A549 (cell line): ENCODE results near the gene TMEM125. TPM values are rescaled to one million over a fixed set of nuclear protein-coding genes. Genes with fewer than 3 reads are reported as not detected.

Experiments
- ATAC-seq, 2 experiments: fragments of 200-7000 bp in 1 of 2; fragments of >200 bp in 1 of 2; cut with Nextera tagmentation in 1 of 2; cut with Tn5 transposase in 1 of 2; 3 replicates each; pipeline versions ENCODE4 v1.8.0 to v1.9.1; 2018 to 2020; ENCODE audit warnings: mild to moderate bottlenecking in 1 of 2, moderate library complexity in 1 of 2
- CTCF ChIA-PET: fragments of 300-600 bp; sonication (Branson Sonifier 250); formaldehyde crosslinking; extraction: SDS; loops from one replicate; lab custom pipeline; 2021; ENCODE audit warnings: antibody characterized with exemption, inconsistent platforms; lab: Yijun Ruan, JAX
- POLR2A ChIA-PET: fragments of 350-600 bp; formaldehyde crosslinking; extraction: SDS; loops from one replicate; lab custom pipeline; 2021; ENCODE audit warnings: antibody characterized with exemption, inconsistent platforms; lab: Yijun Ruan, JAX
- DNase-seq, 2 experiments: peaks; one replicate each; pipeline versions ENCODE4 v3.0.0 to v3.0.0-alpha.2; 2011 to 2016; ENCODE audit warnings: low read depth in 1 of 2, low spot score in 1 of 2
- FAIRE-seq: peaks from 2 replicates; lab custom pipeline; 2011; peaks lifted over from hg19 to GRCh38; lab: Jason Lieb, UNC
- H3K27ac ChIP-seq, 2 experiments: fragments of >200 bp; sonication (Bioruptor Twin); formaldehyde crosslinking; 3 replicates each; pipeline ENCODE4 v1.5.1; 2016 to 2017
- H3K4me1 ChIP-seq: fragments of >200 bp; sonication (Bioruptor Twin); formaldehyde crosslinking; 3 replicates; pipeline ENCODE4 v1.6.1; 2016
- H3K4me2 ChIP-seq: fragments of >200 bp; sonication (Bioruptor Twin); formaldehyde crosslinking; 3 replicates; pipeline ENCODE4 v1.6.1; 2016
- H3K4me3 ChIP-seq: fragments of >200 bp; sonication (Bioruptor Twin); formaldehyde crosslinking; 3 replicates; pipeline ENCODE4 v1.5.1; 2016
- H3K9me3 ChIP-seq: fragments of >200 bp; sonication (Bioruptor Twin); formaldehyde crosslinking; 3 replicates; pipeline ENCODE4 v1.6.1; 2016
- ATOH8 ChIP-seq: fragments of 250-450 bp; sonication (Bioruptor Pico); IDR thresholded peaks from 2 replicates; pipeline ENCODE4 v1.5.0; 2020; ENCODE audit warnings: low read depth, mild to moderate bottlenecking, moderate library complexity
- BCL3 ChIP-seq: fragments of >200 bp; sonication (Bioruptor Twin); formaldehyde crosslinking; IDR thresholded peaks from 3 replicates; pipeline ENCODE4 v1.6.1; 2016
- BHLHE40 ChIP-seq: IDR thresholded peaks from 2 replicates; pipeline ENCODE4 v1.6.1; 2012; ENCODE audit warnings: low read depth, low read length, inconsistent platforms
- CEBPB ChIP-seq, 2 experiments: fragments of >200 bp in 1 of 2; sonication (Bioruptor Twin) in 1 of 2; formaldehyde crosslinking in 1 of 2; IDR thresholded peaks; 2 replicates each; pipeline ENCODE4 v1.6.1; 2012 to 2016
- CHD2 ChIP-seq: fragments of 150-350 bp; IDR thresholded peaks from 2 replicates; pipeline ENCODE4 v1.6.1; 2014; ENCODE audit warnings: low read length; ENCODE audit not compliant: partially characterized antibody
- EHMT2 ChIP-seq: fragments of 200-600 bp; sonication (generic); IDR thresholded peaks from 2 replicates; pipeline ENCODE4 v1.6.1; 2016; ENCODE audit warnings: antibody characterized with exemption, low read depth, mild to moderate bottlenecking, moderate library complexity
- FOSB ChIP-seq: fragments of 250-450 bp; sonication (Bioruptor Pico); IDR thresholded peaks from 2 replicates; pipeline ENCODE4 v1.5.0; 2020; ENCODE audit warnings: mild to moderate bottlenecking, moderate library complexity
- FOSL2 ChIP-seq, 2 experiments: fragments of 450-650 bp in 1 of 2; fragments of >200 bp in 1 of 2; sonication (Bioruptor Twin) in 1 of 2; formaldehyde crosslinking; IDR thresholded peaks; 2 replicates each; pipeline versions ENCODE4 v1.5.0 to v1.6.1; 2016 to 2020; ENCODE audit warnings: mild to moderate bottlenecking in 1 of 2, moderate library complexity in 1 of 2
- FOXS1 ChIP-seq: fragments of 250-450 bp; sonication (Bioruptor Pico); IDR thresholded peaks from 2 replicates; pipeline ENCODE4 v1.5.0; 2020; ENCODE audit warnings: mild to moderate bottlenecking, moderate library complexity
- HEYL ChIP-seq: fragments of 250-450 bp; sonication (Bioruptor Pico); IDR thresholded peaks from 2 replicates; pipeline ENCODE4 v1.8.0; 2021; ENCODE audit warnings: mild to moderate bottlenecking, moderate library complexity
- HMGXB4 ChIP-seq: fragments of 250-450 bp; sonication (Bioruptor Pico); IDR thresholded peaks from 2 replicates; pipeline ENCODE4 v1.5.0; 2021; ENCODE audit warnings: mild to moderate bottlenecking, moderate library complexity, borderline replicate concordance
- HOXA7 ChIP-seq: fragments of 250-450 bp; sonication (Bioruptor Pico); IDR thresholded peaks from 2 replicates; pipeline ENCODE4 v1.5.0; 2020; ENCODE audit warnings: mild to moderate bottlenecking, moderate library complexity
- JUN ChIP-seq, 2 experiments: fragments of >200 bp; sonication (Bioruptor Twin); formaldehyde crosslinking; IDR thresholded peaks; 2 replicates in 1 of 2; 3 replicates in 1 of 2; pipeline ENCODE4 v1.6.1; 2016 to 2017
- JUNB ChIP-seq: fragments of >200 bp; sonication (Bioruptor Twin); formaldehyde crosslinking; IDR thresholded peaks from 2 replicates; pipeline ENCODE4 v1.6.1; 2016
- MAZ ChIP-seq: fragments of 150-350 bp; IDR thresholded peaks from 2 replicates; pipeline ENCODE4 v1.6.1; 2014; ENCODE audit warnings: antibody characterized with exemption, low read depth, low read length, borderline replicate concordance
- NFE2L2 ChIP-seq: fragments of 150-350 bp; conservative IDR thresholded peaks from 2 replicates; pipeline ENCODE4 v1.6.1; 2014; ENCODE audit warnings: low read length
- NPAS2 ChIP-seq: fragments of 250-450 bp; sonication (Bioruptor Pico); IDR thresholded peaks from 2 replicates; pipeline ENCODE4 v1.8.0; 2022; ENCODE audit warnings: mild to moderate bottlenecking, moderate library complexity, borderline replicate concordance
- NR3C1 ChIP-seq: fragments of >200 bp; sonication (Bioruptor Twin); formaldehyde crosslinking; IDR thresholded peaks from 3 replicates; pipeline ENCODE4 v1.6.1; 2017
- PHF8 ChIP-seq: fragments of 200-600 bp; sonication (generic); IDR thresholded peaks from 2 replicates; pipeline ENCODE4 v1.6.1; 2016; ENCODE audit warnings: low read depth, mild to moderate bottlenecking, antibody characterized with exemption, moderate library complexity, borderline replicate concordance
- POLR2AphosphoS2 ChIP-seq: conservative IDR thresholded peaks from 2 replicates; pipeline ENCODE4 v1.6.1; 2012; ENCODE audit warnings: low read length, improper control_type of control experiment, inconsistent platforms
- RCOR1 ChIP-seq: fragments of 150-350 bp; IDR thresholded peaks from 2 replicates; pipeline ENCODE4 v1.6.1; 2014; ENCODE audit warnings: antibody characterized with exemption, low read length, low read depth
- SMC3 ChIP-seq: fragments of >200 bp; sonication (Bioruptor Twin); formaldehyde crosslinking; IDR thresholded peaks from 3 replicates; pipeline ENCODE4 v1.6.1; 2018; ENCODE audit warnings: inconsistent platforms
- SREBF2 ChIP-seq: fragments of 450-650 bp; IDR thresholded peaks from 2 replicates; pipeline ENCODE4 v1.6.1; 2014; ENCODE audit warnings: mild to moderate bottlenecking, moderate library complexity
- TP53 ChIP-seq: fragments of 250-450 bp; sonication (Bioruptor Pico); IDR thresholded peaks from 2 replicates; pipeline ENCODE4 v1.5.0; 2021; ENCODE audit warnings: mild to moderate bottlenecking, moderate library complexity
- USF2 ChIP-seq: fragments of 450-650 bp; IDR thresholded peaks from 2 replicates; pipeline ENCODE4 v1.6.1; 2014; ENCODE audit warnings: antibody characterized with exemption
- ZC3H11A ChIP-seq: fragments of 450-650 bp; IDR thresholded peaks from 2 replicates; pipeline ENCODE4 v1.6.1; 2014; ENCODE audit warnings: antibody characterized with exemption, mild to moderate bottlenecking
- ZFP36 ChIP-seq: fragments of 450-650 bp; IDR thresholded peaks from 2 replicates; pipeline ENCODE4 v1.6.1; 2014; ENCODE audit warnings: borderline replicate concordance; ENCODE audit not compliant: partially characterized antibody
- WGBS: methylation state at CpG from one replicate; pipeline ENCODE4 v1.1.6; 2017; ENCODE audit errors: missing lambda C conversion rate; 5-methylcytosine and 5-hydroxymethylcytosine counted together
- polyA plus RNA-seq, 4 experiments: library from polyadenylated mRNA; depleted of rRNA in 3 of 4; stranded (reverse); fragments of >200 nt; fragmentation: RNase III in 1 of 4; extraction: RNeasy Plus Mini Kit Qiagen cat#74134 plus additional on column Dnase treatment in 1 of 4; gene quantifications; 2 replicates in 3 of 4; 3 replicates in 1 of 4; pipeline ENCODE4 v1.2.3, GENCODE V29; 2011 to 2017
- TF ChIP-seq, protein P1 (sequence below): fragments of >200 bp; sonication (Bioruptor Twin); formaldehyde crosslinking; IDR thresholded peaks from 2 replicates; pipeline ENCODE4 v1.6.1; 2016

TMEM125 gene
- polyA plus RNA-seq, 2 of the 4 experiments (the other 2 are of a cell fraction), result not detected

DNA sequence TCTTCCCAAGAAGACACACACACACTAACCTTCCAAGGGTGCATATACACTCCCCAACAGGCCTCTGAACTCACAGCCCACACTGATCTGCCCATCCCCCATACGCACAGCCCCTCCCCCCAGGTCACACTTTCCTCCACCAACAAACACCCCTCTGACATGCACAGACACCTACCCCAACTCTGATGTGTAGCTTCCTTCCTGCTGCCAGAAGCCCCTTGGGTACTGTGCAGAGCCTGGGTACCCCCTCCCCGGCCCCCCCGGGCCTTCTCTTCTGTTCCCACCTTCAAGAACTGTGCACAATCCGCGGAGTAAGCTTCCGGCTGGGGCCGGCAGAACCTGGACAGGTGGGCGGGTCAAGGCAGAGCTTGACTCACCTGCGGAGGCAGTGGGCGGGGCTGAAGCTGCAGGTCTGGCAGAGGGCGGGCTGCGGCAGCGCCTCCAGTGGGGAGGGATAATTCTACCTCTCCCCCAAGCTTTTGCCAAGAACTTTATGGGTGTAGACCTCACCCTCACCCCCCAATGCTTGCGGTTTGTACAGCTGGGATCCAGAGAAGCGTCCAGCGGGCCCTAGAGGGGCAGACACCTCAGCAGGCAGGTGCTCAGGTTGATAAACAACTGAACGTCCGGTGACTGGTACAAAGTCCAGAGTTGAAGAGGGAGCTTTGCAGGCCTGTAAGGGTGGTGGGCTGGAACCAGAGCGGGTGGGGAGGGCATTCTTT lies 15.6 kb downstream of the TMEM125 start, which contains the start of gene C1orf210:
Gene C1orf210 (minus strand): TSS at position 313 of the 722 bp plus-strand sequence. CDS start 2,311 bp downstream, outside the sequence.
- TF ChIP-seq, protein P1, sequence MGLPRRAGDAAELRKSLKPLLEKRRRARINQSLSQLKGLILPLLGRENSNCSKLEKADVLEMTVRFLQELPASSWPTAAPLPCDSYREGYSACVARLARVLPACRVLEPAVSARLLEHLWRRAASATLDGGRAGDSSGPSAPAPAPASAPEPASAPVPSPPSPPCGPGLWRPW, result no peak
- TF ChIP-seq HOXA7 (CRISPR knock-in tag) (no peak), JUNB (no peak), SREBF2 (no peak), ZFP36 (no peak), RCOR1 (no peak)
- no peak within 1 kb of the TSS for H3K4me3 ChIP-seq
- 79% methylated on average over 11 of the region's 19 CpGs for WGBS
- no peak within 1 kb of the TSS for H3K4me2 ChIP-seq
- no peak within 1 kb of the TSS for H3K27ac ChIP-seq
- H3K4me1 ChIP-seq, result no peaks in the 10 kb centered on the region
- DNase-seq (no peak), FAIRE-seq (no peak), ATAC-seq (no peak)
- no peaks in the 10 kb centered on the region for H3K9me3 ChIP-seq
- ChIA-PET CTCF (interaction anchor here (0.9 kb wide), 1 partner anchor 14 kb away, joined by 3 read pairs; no protein-coding TSS in a partner anchor), POLR2A (no interaction called here)

- Histone ChIP-seq H3K4me1 (no peaks in the 10 kb centered on the region), H3K4me3 (no peak overlapping the region), H3K4me2 (no peak overlapping the region), H3K9me3 (no peaks in the 10 kb centered on the region), H3K27ac (no peak overlapping the region)
- ChIA-PET CTCF (no interaction called here), POLR2A (no interaction called here)
- DNase-seq (no peak), FAIRE-seq (no peak), ATAC-seq (no peak)
- WGBS, result 85% methylated on average over 6 of the region's 11 CpGs
- no peak for TF ChIP-seq HEYL (CRISPR knock-in tag)
- TF ChIP-seq MAZ, result no peak
- TF ChIP-seq FOXS1 (CRISPR knock-in tag), result no peak
- TF ChIP-seq FOSB (CRISPR knock-in tag), result no peak
- TF ChIP-seq PHF8, result no peak
- no peak for TF ChIP-seq FOSL2 (IDR thresholded peaks at IDR 0.05)
- no peak for TF ChIP-seq FOSL2 (CRISPR knock-in tag; IDR thresholded peaks at IDR 0.05)
- TF ChIP-seq HMGXB4, result no peak
- no peak for TF ChIP-seq ATOH8 (CRISPR knock-in tag)
- no peak for TF ChIP-seq CHD2
- no peak for TF ChIP-seq TP53 (CRISPR knock-in tag)
- no peak for TF ChIP-seq BCL3
- no peak for TF ChIP-seq JUN (IDR thresholded peaks at IDR 0.05)
- no peak for TF ChIP-seq CEBPB (IDR thresholded peaks at IDR 0.05)
These were observed 16.3 kb downstream of the TMEM125 start for GRCh38 chr1:43286115-43286514.

- CTCF ChIA-PET, result no interaction called here
- ATAC-seq (no peak), DNase-seq (no peak), FAIRE-seq (no peak)
- Histone ChIP-seq H3K4me3 (no peak overlapping the region), H3K4me2 (no peak overlapping the region), H3K4me1 (no peaks in the 10 kb centered on the region), H3K27ac (no peak overlapping the region), H3K9me3 (no peaks in the 10 kb centered on the region)
- POLR2A ChIA-PET, result no interaction called here
- no peak for TF ChIP-seq NR3C1
- no peak for TF ChIP-seq BHLHE40
- TF ChIP-seq FOSB (CRISPR knock-in tag), result no peak
- TF ChIP-seq EHMT2, result no peak
- TF ChIP-seq SMC3, result no peak
- TF ChIP-seq USF2, result no peak
- TF ChIP-seq ZFP36, result no peak
- TF ChIP-seq ZC3H11A, result no peak
- TF ChIP-seq NFE2L2, result no peak
- TF ChIP-seq POLR2AphosphoS2, result no peak
- TF ChIP-seq FOXS1 (CRISPR knock-in tag), result no peak
- TF ChIP-seq NPAS2, result no peak
- 85% methylated on average over 5 of the region's 5 CpGs for WGBS
These were observed 16.8 kb downstream of the TMEM125 start for GRCh38 chr1:43286533-43286932.
